ACC112 (cell line): ENCODE results near the gene RPS6KL1.

ENCODE experiments used
- H2AFZ ChIP-seq: fragments of 200-600 bp; sonication (generic); one replicate; pipeline ENCODE4 v1.6.0; 2017; ENCODE audit warnings: antibody characterized with exemption, low read length; ENCODE audit not compliant: unreplicated experiment
- H3K27ac ChIP-seq: fragments of 200-600 bp; sonication (generic); 2 replicates; pipeline ENCODE4 v1.5.1; 2014; ENCODE audit warnings: low read depth, mild to moderate bottlenecking, antibody characterized with exemption, low read length, moderate library complexity
- H3K27me3 ChIP-seq: fragments of 200-600 bp; sonication (generic); 2 replicates; pipeline ENCODE4 v1.6.1; 2014; ENCODE audit warnings: mild to moderate bottlenecking, antibody characterized with exemption, low read length, moderate library complexity, mixed read lengths; ENCODE audit not compliant: insufficient read depth
- H3K36me3 ChIP-seq: fragments of 200-600 bp; sonication (generic); 2 replicates; pipeline ENCODE4 v1.6.1; 2016; ENCODE audit warnings: mild to moderate bottlenecking, antibody characterized with exemption, low read length, moderate library complexity, mixed read lengths; ENCODE audit not compliant: insufficient read depth
- H3K4me1 ChIP-seq: fragments of 200-600 bp; sonication (generic); one replicate; pipeline ENCODE4 v1.6.1; 2016; ENCODE audit warnings: low read length, mixed read lengths; ENCODE audit not compliant: insufficient read depth, unreplicated experiment, control insufficient read depth
- H3K4me3 ChIP-seq: fragments of 200-600 bp; sonication (generic); 2 replicates; pipeline ENCODE4 v1.5.1; 2014; ENCODE audit warnings: mild to moderate bottlenecking, low read depth, low read length
- H3K79me2 ChIP-seq: fragments of 200-600 bp; sonication (generic); one replicate; pipeline ENCODE4 v1.6.0; 2016; ENCODE audit warnings: low read length; ENCODE audit not compliant: control insufficient read depth, unreplicated experiment, insufficient read depth

RPS6KL1 gene

GRCh38 chr14:74960736-74961135, 37.7 kb upstream of the RPS6KL1 start:
- Histone ChIP-seq H3K27ac (no peak overlapping the region), H3K36me3 (no peaks in the 10 kb centered on the region), H3K4me3 (no peak overlapping the region), H3K27me3 (0 out of 2 replicates have a peak, but pooled peaks cover 3% of the 10 kb centered on the region), H2AFZ (no peak overlapping the region), H3K4me1 (peaks cover 10% of the 10 kb centered on the region), H3K79me2 (no peaks in the 10 kb centered on the region)

- Histone ChIP-seq H2AFZ (no peak overlapping the region), H3K27ac (no peak overlapping the region), H3K4me1 (no peaks in the 10 kb centered on the region), H3K27me3 (peaks cover 3% of the 10 kb centered on the region; the same call in 1 of the 2 replicates), H3K4me3 (no peak overlapping the region), H3K36me3 (no peaks in the 10 kb centered on the region), H3K79me2 (no peaks in the 10 kb centered on the region)
Measured at GRCh38 chr14:74959596-74960180, 36.6 kb upstream of the RPS6KL1 start.

GRCh38 chr14:74956280-74957072, 33.4 kb upstream of the RPS6KL1 start:
- H3K4me1 ChIP-seq = no peaks in the 10 kb centered on the region
- H3K4me3 ChIP-seq = no peak overlapping the region
- no peaks in the 10 kb centered on the region for H3K79me2 ChIP-seq
- H3K36me3 ChIP-seq = no peaks in the 10 kb centered on the region
- no peak overlapping the region for H2AFZ ChIP-seq
- H3K27ac ChIP-seq = no peak overlapping the region
- peaks cover 3% of the 10 kb centered on the region; the same call in 1 of the 2 replicates for H3K27me3 ChIP-seq

- no peaks in the 10 kb centered on the region for H3K4me1 ChIP-seq
- no peak overlapping the region for H2AFZ ChIP-seq
- H3K79me2 ChIP-seq = no peaks in the 10 kb centered on the region
- peaks cover 3% of the 10 kb centered on the region; the same call in 1 of the 2 replicates for H3K27me3 ChIP-seq
- H3K36me3 ChIP-seq = no peaks in the 10 kb centered on the region
- peak overlapping the region; percentile 77; the same call in 1 of the 2 replicates for H3K4me3 ChIP-seq
- no peak overlapping the region for H3K27ac ChIP-seq
Measured at GRCh38 chr14:74956027-74956279, 32.9 kb upstream of the RPS6KL1 start.

- H3K79me2 ChIP-seq = no peaks in the 10 kb centered on the region
- peak within 1 kb of the TSS; percentile 40 for H2AFZ ChIP-seq
- no peak within 1 kb of the TSS for H3K27ac ChIP-seq
- H3K4me1 ChIP-seq = no peaks in the 10 kb centered on the region
- H3K4me3 ChIP-seq = peak within 1 kb of the TSS; percentile 77
- peaks cover 3% of the 10 kb centered on the region; the same call in 1 of the 2 replicates for H3K27me3 ChIP-seq
- H3K36me3 ChIP-seq = no peaks in the 10 kb centered on the region
Measured at GRCh38 chr14:74955229-74956026, 32.4 kb upstream of the RPS6KL1 start, which contains the start of gene PGF. Gene PGF (minus strand): TSS chr14:74955597. CDS start chr14:74955242, 355 bp downstream.

GRCh38 chr14:74954947-74955228, 31.8 kb upstream of the RPS6KL1 start:
- Histone ChIP-seq H3K27ac (no peak overlapping the region), H3K4me3 (peak overlapping the region; percentile 77), H2AFZ (peak overlapping the region; percentile 40), H3K27me3 (peaks cover 3% of the 10 kb centered on the region; the same call in 1 of the 2 replicates), H3K36me3 (no peaks in the 10 kb centered on the region), H3K4me1 (no peaks in the 10 kb centered on the region), H3K79me2 (no peaks in the 10 kb centered on the region)

- no peaks in the 10 kb centered on the region for H3K36me3 ChIP-seq
- no peaks in the 10 kb centered on the region for H3K4me1 ChIP-seq
- H3K79me2 ChIP-seq = no peaks in the 10 kb centered on the region
- no peak overlapping the region for H3K27ac ChIP-seq
- peak overlapping the region; percentile 77 for H3K4me3 ChIP-seq
- no peak overlapping the region for H2AFZ ChIP-seq
- H3K27me3 ChIP-seq = peaks cover 3% of the 10 kb centered on the region; the same call in 1 of the 2 replicates
Measured at GRCh38 chr14:74954232-74954946, 31.3 kb upstream of the RPS6KL1 start.

GRCh38 chr14:74953686-74954085, 30.6 kb upstream of the RPS6KL1 start:
- H3K4me1 ChIP-seq = no peaks in the 10 kb centered on the region
- no peaks in the 10 kb centered on the region for H3K36me3 ChIP-seq
- peaks cover 3% of the 10 kb centered on the region; the same call in 1 of the 2 replicates for H3K27me3 ChIP-seq
- no peaks in the 10 kb centered on the region for H3K79me2 ChIP-seq
- H3K4me3 ChIP-seq = no peak overlapping the region; the same call in 1 of the 2 replicates
- H2AFZ ChIP-seq = no peak overlapping the region
- no peak overlapping the region for H3K27ac ChIP-seq

- peaks cover 3% of the 10 kb centered on the region; the same call in 1 of the 2 replicates for H3K27me3 ChIP-seq
- H3K4me3 ChIP-seq = no peak overlapping the region
- no peaks in the 10 kb centered on the region for H3K36me3 ChIP-seq
- no peak overlapping the region for H3K27ac ChIP-seq
- no peaks in the 10 kb centered on the region for H3K4me1 ChIP-seq
- H3K79me2 ChIP-seq = no peaks in the 10 kb centered on the region
- no peak overlapping the region for H2AFZ ChIP-seq
Measured at GRCh38 chr14:74952697-74953484, 29.8 kb upstream of the RPS6KL1 start.
